ENCODE measurements around the gene CRB3. TPM values are rescaled to one million over a fixed set of nuclear protein-coding genes. Genes with fewer than 3 reads are reported as not detected.

CRB3 gene, protein sequence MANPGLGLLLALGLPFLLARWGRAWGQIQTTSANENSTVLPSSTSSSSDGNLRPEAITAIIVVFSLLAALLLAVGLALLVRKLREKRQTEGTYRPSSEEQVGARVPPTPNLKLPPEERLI
- not detected in 2 replicates for total RNA-seq

DNA sequence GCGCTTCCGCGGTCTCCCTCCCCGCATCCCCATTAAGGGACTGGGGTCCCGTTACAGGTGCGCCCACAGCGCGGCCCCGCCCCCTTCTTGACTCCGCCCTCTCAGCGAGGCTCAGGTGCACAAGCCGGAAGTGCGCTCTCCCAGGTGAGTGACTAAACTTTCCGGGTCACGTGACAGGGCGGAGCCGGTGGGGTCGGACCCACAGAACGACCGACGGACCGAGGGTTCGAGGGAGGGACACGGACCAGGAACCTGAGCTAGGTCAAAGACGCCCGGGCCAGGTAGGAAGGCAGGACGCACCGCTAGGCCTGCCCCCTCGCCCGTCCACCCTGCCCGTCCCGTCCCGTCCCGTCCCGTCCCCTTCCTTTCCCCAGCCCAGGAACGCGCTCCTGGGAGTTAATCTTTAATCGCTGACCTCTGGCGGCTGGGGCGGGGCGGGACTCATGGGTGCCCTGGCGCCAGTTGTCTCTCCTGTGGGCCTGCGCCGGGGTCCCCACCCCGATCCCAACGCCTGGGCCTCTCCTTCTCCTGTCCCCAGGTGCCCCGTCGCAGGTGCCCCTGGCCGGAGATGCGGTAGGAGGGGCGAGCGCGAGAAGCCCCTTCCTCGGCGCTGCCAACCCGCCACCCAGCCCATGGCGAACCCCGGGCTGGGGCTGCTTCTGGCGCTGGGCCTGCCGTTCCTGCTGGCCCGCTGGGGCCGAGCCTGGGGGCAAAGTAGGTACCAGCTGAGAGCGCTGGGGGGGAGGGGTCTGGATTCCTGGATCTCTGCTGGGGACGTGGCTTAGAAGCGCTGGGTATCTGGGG is at the start of gene CRB3:
CRB3 (plus strand) TSS at position 202 of the 804 bp plus-strand sequence; CDS start at position 633, 431 bp downstream.

DNA sequence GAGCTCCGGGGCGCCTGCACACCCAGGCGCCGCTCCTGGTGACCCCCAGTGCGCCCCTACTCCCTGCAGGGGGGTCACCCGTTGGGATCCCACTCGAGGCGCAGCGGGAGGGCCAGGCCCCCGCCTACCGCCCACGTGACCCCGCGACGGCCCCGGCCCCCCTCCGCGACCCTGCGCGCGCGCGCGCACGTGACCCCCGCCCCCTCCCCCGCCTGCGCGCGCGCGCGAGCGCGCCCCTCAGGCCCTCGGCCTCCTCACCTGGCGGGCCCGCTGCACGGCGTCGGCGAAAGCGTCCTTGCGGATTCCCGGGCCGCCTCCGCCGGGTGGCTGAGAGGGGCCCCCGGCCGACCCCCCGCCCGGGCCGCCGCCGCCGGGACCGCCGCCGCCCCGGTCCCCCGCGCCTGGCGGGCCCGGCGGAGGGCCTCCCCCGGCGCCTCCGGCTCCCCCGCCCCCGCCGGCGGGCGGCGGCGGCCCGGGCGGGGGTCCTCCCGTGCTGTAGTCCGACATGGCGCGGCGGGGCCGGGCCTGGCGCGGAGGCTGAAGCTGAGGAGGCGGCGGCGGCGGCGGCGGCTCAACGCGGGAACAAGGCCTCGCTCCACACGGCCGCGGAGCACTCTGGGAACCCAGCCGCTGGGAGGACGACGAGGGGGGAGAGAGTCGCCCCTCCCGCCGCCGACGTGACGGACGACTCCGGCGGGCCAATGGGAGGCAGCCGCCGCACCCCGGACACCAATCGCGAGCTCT is 39.7 kb upstream of the CRB3 start, which contains the start of gene KHSRP:
KHSRP (minus strand) TSS at position 617 of the 744 bp plus-strand sequence; CDS start at position 507, 110 bp downstream.

DNA sequence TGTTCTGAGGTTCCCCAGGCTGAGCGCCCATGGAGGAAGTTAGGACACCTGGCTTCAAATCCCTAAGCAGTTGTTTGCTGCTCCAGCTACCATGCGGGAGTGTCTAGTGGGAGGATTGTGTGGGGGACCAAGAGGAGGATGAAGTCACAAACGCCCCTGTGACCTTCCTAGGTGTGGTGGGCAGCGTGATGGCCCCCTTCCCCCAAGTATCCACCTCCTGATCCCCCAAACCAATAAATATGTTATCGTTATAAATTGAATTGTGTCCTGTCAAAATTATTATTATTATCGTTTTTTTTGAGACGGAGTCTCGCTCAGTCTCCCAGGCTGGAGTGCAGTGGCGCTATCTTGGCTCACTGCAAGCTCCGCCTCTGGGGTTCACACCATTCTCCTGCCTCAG is 30.4 kb upstream of the CRB3 start, which contains the start of gene SLC25A41:
SLC25A41 (minus strand) TSS at position 101 of the 400 bp plus-strand sequence; CDS start at position 31, 70 bp downstream.

DNA sequence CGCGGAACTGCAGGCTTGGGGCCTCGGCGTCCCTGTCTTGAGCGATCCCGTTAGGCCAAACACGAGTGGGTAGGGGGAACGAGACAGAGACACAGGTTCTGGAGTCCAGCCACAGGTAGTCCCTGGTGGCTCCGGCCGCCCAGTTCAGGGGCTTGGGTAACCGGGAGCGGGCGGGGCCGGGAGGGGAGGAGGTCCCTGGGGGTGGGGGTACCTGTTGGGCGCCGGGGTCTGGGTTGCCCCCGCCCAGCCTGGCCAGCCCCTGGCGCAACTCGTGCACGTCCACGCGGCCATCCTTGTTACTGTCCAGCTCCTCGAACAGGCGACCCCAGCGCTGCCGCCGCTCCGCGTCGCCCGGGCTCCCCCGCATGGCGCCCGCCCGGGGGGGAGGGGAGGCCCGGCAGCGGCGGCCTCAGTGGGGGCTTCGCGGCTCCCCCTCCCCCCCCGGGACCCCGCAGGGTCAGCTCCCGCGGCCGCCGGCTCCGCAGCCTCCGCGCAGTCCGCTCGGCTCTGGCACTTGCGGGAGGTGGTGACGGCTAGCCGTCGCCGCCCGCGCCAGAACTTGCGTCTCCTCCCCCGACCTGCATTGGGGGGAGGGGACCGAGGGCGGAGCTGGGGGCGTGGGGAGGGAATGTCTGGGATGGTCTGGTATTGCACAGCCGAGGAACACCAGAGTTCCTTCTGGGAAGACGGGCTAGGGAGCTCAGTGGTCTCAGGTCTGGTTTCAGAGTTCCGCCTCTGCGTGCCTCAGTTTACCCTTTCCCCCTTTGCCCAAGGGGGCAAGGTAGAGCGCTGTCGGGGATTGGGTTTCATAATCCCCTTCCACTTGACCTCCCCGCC is 4.6 kb upstream of the CRB3 start, which contains the start of gene SLC25A23:
SLC25A23 (minus strand) TSS at position 531 of the 837 bp plus-strand sequence; CDS start at position 367, 164 bp downstream.

DNA sequence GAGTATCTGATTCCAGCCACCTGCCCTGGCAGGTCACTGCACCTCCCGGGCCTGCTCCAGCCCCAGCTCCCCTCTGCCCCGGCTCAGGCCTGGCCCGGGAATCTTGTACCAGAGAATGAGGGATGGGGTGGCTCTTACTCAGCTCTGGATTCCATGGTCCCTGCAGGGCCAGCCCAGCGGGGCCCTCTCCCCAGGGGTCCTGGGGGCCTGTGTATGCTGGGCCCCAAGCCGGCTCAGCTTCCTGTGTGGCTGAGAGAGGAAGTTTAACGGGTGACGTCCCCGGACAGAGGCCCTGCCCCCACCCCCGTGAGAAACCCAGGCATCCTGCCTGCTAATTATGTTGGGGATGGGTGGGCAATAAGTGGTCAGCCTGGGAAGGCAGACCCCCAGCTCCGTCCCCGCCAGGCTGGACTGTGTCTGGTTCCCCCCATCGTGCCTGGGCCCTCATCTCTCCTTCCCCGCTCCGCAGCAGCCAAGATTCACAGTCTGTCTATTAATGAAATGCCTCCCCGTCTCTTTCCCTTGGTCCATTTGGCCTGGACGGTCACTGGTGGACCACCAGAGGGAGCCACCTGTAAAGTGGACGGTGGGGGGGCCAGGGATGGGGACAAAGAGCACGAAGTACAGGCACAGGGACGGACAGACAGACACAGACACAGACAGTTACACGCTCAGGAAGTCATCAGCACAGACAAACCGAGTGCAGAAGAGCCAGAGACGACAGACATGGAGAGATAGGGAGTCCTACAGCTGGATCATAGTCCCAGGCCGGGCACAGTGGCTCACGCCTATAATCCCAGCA is 17.7 kb downstream of the CRB3 start, which contains the start of gene DENND1C:
DENND1C (minus strand) TSS at position 247 of the 802 bp plus-strand sequence; CDS start at position 155, 92 bp downstream.

DNA sequence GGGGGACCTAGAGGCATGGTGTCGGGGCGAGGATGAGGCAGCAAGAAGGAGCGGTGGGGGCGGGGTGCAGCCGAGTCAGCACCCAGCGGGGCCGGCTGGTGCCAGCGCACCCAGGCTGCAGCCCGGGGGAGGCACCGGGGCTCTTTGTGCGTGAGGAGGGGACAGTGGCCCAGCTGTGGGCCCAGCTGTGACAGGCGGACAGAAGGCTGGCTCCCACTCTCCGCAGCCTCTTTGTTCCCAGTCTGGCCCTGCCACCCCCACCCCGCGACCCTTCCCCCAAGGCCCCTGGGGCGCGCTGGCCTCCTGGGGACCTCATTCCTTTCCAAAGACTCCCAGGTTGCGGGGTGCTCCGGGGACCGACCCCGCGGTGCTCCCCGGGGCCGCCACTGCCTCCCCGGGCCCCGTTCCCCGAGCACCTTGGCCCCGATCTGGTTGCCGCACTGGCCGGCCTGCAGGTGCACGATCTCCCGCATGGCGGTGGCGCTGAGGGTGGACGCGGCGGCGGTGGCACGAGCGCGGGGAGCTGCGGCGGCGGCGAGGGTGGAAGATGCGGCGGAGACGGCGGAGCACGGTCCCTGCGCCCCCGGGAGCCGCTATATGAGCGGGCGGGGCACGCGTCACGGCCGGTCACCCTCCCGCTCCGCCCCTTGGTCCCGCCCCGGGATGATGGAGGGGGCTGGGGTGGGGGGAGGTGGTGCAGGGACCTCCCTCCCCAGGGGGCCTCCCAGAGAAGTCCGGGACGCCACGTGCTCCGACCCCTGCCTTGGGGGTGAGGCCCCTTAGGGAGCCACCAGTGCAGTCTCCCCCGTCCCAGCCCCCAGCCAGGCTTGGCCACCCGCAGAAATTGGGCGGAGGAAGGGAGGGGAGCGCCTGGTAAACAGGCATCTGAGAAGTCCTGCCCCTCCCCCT is 37.9 kb downstream of the CRB3 start, which contains the start of gene TUBB4A:
TUBB4A (minus strand) TSS at position 570 of the 909 bp plus-strand sequence; CDS start at position 473, 97 bp downstream.

Other genes starting within 250 kb of the CRB3 start
- gene MLLT1, start 184.3 kb upstream of the CRB3 start, total RNA-seq, result 22.5 and 23.9 TPM in 2 replicates
- gene ACER1, start 130.7 kb upstream of the CRB3 start, total RNA-seq, result not detected in 2 replicates
- 147 and 276 TPM in 2 replicates for gene CLPP, start 102.7 kb upstream of the CRB3 start, total RNA-seq
- gene ALKBH7, start 91.5 kb upstream of the CRB3 start, total RNA-seq, result 46.3 and 69.2 TPM in 2 replicates
- under 0.01 and 0.89 TPM in 2 replicates for gene PSPN, start 88.3 kb upstream of the CRB3 start, total RNA-seq
- 41.6 and 49.9 TPM in 2 replicates for gene GTF2F1, start 71.1 kb upstream of the CRB3 start, total RNA-seq
- gene KHSRP, start 39.5 kb upstream of the CRB3 start, total RNA-seq, result 158 and 168 TPM in 2 replicates
- not detected in 2 replicates for gene SLC25A41, start 30.5 kb upstream of the CRB3 start, total RNA-seq
- 13.1 and 14.1 TPM in 2 replicates for gene SLC25A23, start 4.5 kb upstream of the CRB3 start, total RNA-seq
- 0.29 TPM in 1 of 2 replicates, not detected in the other for gene DENND1C, start 17.5 kb downstream of the CRB3 start, total RNA-seq
- gene TUBB4A, start 38.0 kb downstream of the CRB3 start, total RNA-seq, result not detected in 2 replicates
- 1.2 and 1.6 TPM in 2 replicates for gene TNFSF9, start 66.8 kb downstream of the CRB3 start, total RNA-seq
- gene CD70, start 126.9 kb downstream of the CRB3 start, total RNA-seq, result not detected in 2 replicates
- gene TNFSF14, start 205.9 kb downstream of the CRB3 start, total RNA-seq, result not detected in 2 replicates